Coronary artery (tissue), 2 donors: ENCODE data around the gene RAB35.
"Not testable (repeated sequence)": the region's sequence is repeated elsewhere in the genome, so short reads cannot be mapped to it uniquely, and the experiment has no call there.

Experiments used
- DNase-seq: peaks from one replicate; pipeline ENCODE4 v3.0.0-alpha.2; 2017; ENCODE audit warnings: low spot score
- H3K27ac ChIP-seq, 2 donors: fragments of 200-600 bp; sonication (generic); one replicate each; pipeline ENCODE4 v1.5.1; 2016 to 2019
- H3K4me3 ChIP-seq: fragments of 200-600 bp; sonication (generic); 2 replicates; pipeline ENCODE4 v1.5.1; 2016; ENCODE audit warnings: mild to moderate bottlenecking, moderate library complexity
- TF ChIP-seq, protein P1 (sequence below): fragments of 200-600 bp; sonication (generic); IDR thresholded peaks from one replicate; pipeline ENCODE4 v1.5.1; 2019; ENCODE audit warnings: antibody characterized with exemption

Gene RAB35

DNA sequence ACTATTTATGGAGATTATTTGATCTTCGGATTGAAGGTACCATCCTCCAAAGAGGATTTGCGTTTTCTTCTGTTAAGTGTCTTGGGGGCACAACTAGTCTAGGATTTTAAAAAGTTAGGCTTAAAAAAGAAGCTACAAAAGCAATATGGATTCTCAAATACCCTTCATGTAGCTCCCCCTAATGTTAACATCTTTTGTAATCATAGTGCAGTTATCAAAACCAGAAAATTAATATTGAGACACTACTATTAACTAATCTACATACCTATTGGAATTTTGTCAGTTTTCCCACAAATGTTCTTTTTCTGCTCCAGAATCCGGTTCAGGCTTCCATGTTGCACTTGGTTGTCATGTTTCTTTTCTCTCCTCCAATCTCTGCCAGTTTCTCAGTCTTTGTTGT, 65.0 kb downstream of the RAB35 start:
- TF ChIP-seq, protein P1, sequence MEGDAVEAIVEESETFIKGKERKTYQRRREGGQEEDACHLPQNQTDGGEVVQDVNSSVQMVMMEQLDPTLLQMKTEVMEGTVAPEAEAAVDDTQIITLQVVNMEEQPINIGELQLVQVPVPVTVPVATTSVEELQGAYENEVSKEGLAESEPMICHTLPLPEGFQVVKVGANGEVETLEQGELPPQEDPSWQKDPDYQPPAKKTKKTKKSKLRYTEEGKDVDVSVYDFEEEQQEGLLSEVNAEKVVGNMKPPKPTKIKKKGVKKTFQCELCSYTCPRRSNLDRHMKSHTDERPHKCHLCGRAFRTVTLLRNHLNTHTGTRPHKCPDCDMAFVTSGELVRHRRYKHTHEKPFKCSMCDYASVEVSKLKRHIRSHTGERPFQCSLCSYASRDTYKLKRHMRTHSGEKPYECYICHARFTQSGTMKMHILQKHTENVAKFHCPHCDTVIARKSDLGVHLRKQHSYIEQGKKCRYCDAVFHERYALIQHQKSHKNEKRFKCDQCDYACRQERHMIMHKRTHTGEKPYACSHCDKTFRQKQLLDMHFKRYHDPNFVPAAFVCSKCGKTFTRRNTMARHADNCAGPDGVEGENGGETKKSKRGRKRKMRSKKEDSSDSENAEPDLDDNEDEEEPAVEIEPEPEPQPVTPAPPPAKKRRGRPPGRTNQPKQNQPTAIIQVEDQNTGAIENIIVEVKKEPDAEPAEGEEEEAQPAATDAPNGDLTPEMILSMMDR = no peak
- H3K4me3 ChIP-seq = no peak overlapping the region
- no peak overlapping the region for H3K27ac ChIP-seq
- DNase-seq = no peak

DNA sequence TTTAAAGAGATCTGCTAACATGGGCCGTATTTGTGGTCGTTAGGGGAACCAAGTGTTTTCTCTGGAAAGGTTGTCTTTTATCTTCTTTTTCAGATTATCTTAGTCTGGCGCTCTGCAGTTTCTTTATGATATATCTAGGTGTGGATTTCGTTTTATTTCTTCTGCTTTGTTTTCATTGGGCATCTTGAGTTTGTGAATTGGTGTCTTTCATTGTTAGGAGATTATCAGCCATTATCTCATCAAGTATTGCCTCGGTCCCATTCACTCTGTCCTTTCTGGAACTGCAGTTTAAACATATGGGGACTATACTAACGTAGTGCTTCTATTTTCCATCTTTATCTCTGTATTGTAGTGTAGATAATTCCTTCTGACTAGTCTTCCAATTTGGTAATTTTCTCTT, 67.1 kb downstream of the RAB35 start:
- TF ChIP-seq, protein P1 = no peak
- H3K4me3 ChIP-seq = no peak overlapping the region
- DNase-seq = no peak
- H3K27ac ChIP-seq = no peak overlapping the region

DNA sequence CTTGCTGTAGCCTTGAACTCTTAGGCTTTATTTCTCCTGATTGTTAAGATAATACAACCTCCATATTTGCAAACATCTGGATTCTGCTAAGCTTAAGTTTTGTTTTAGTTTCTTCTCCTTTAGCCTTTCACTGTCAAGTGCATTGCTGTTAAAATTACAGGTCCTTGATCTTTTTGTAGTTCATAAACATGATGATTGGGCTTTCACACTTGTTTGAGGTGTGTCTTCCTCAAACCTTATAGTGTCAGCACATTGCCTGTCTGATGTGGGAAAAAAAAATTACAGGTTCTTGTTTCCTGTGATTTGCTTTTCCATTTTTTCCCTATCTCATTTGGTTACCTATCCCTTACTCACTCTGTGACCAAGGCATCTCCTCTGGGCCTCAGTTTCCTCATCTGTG, 68.3 kb downstream of the RAB35 start:
- DNase-seq = no peak
- Histone ChIP-seq H3K4me3 (no peak overlapping the region), H3K27ac (no peak overlapping the region)
- TF ChIP-seq, protein P1 = no peak

DNA sequence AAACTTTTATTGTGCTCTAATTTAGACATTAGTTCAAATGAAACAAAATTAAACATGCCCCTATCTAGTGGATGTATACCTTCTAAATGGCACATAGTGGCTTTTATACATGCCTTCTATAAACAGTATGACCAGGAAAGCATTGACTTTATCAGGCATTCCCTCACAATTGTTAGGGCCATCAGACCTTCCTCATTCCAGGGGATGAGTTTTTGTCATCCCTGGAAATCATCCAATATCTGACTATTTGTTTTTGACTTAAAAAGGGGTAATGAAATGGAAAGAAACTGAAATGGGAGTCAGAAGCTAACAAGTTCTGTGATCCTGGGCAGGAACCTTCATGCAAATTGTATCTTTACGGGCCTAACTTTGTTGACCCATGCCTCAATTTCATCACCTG, 69.5 kb downstream of the RAB35 start:
- DNase-seq = no peak
- no peak overlapping the region for H3K27ac ChIP-seq
- no peak overlapping the region for H3K4me3 ChIP-seq
- TF ChIP-seq, protein P1 = no peak

DNA sequence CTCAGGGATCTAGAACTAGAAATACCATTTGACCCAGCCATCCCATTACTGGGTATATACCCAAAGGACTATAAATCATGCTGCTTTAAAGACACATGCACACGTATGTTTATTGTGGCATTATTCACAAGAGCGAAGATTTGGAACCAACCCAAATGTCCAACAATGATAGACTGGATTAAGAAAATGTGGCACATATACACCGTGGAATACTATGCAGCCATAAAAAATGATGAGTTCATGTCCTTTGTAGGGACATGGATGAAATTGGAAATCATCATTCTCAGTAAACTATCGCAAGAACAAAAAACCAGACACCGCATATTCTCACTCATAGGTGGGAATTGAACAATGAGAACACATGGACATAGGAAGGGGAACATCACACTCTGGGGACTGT, 71.2 kb downstream of the RAB35 start:
- not testable (repeated sequence) for DNase-seq, H3K4me3 ChIP-seq, H3K27ac ChIP-seq
